Glutamatergic neuron (in vitro differentiated cells): ENCODE measurements around the gene UCN. TPM values are rescaled to one million over a fixed set of nuclear protein-coding genes. Genes with fewer than 3 reads are reported as not detected.
A peak's percentile ranks its signal among the peaks of the same experiment; 100 is the strongest.

Experiments
- DNase-seq: peaks from one replicate; pipeline ENCODE4 v3.0.0; 2022
- H3K27ac Mint-ChIP-seq: one replicate; pipeline ENCODE4 v1.8.0; 2020; ENCODE audit warnings: mild to moderate bottlenecking, mixed read lengths, inconsistent platforms; ENCODE audit not compliant: unreplicated experiment
- H3K27me3 Mint-ChIP-seq: one replicate; pipeline ENCODE4 v1.8.0; 2020; ENCODE audit warnings: mild to moderate bottlenecking, moderate library complexity, mixed read lengths, inconsistent platforms; ENCODE audit not compliant: unreplicated experiment
- H3K36me3 Mint-ChIP-seq: one replicate; pipeline ENCODE4 v1.8.0; 2020; ENCODE audit warnings: mild to moderate bottlenecking, mixed read lengths, inconsistent platforms; ENCODE audit not compliant: unreplicated experiment
- H3K4me1 Mint-ChIP-seq: one replicate; pipeline ENCODE4 v1.8.0; 2020; ENCODE audit warnings: mild to moderate bottlenecking, low read depth, mixed read lengths, inconsistent platforms; ENCODE audit not compliant: unreplicated experiment
- H3K4me3 Mint-ChIP-seq: one replicate; pipeline ENCODE4 v1.8.0; 2020; ENCODE audit warnings: mild to moderate bottlenecking, mixed read lengths, inconsistent platforms; ENCODE audit not compliant: unreplicated experiment
- H3K9me3 Mint-ChIP-seq: one replicate; pipeline ENCODE4 v1.8.0; 2020; ENCODE audit warnings: mild to moderate bottlenecking, moderate library complexity, mixed read lengths, inconsistent platforms; ENCODE audit not compliant: unreplicated experiment
- CTCF ChIP-seq: fragments of 200-600 bp; sonication (generic); IDR thresholded peaks from one replicate; pipeline ENCODE4 v1.5.0; 2021; ENCODE audit not compliant: partially characterized antibody, unreplicated experiment
- total RNA-seq: library from RNA; stranded (reverse); fragmentation: NEBNext Ultra II Directional; extraction: Animal tissue kit (Norgen Biotek cat#: 25700); gene quantifications from one replicate; pipeline ENCODE4 v1.2.1, GENCODE V29; 2021; ENCODE audit not compliant: unreplicated experiment

Gene UCN
- total RNA-seq, 1 donor from 2014 or later = 1.9 TPM

GRCh38 chr2:27307545-27308358, 493 bp downstream of the UCN start:
- TF ChIP-seq CTCF = no peak
- H3K4me3 Mint-ChIP-seq = no peak overlapping the region
- peaks cover 2% of the 10 kb centered on the region for H3K4me1 Mint-ChIP-seq
- DNase-seq = peak; percentile 57
- peaks cover 9% of the 10 kb centered on the region for H3K36me3 Mint-ChIP-seq
- no peak overlapping the region for H3K27ac Mint-ChIP-seq
- peaks cover 13% of the 10 kb centered on the region for H3K27me3 Mint-ChIP-seq
- H3K9me3 Mint-ChIP-seq = peaks cover 2% of the 10 kb centered on the region

- Mint-ChIP-seq H3K9me3 (peaks cover 2% of the 10 kb centered on the region), H3K27me3 (peaks cover 13% of the 10 kb centered on the region), H3K27ac (no peak overlapping the region), H3K4me3 (no peak overlapping the region), H3K36me3 (peaks cover 9% of the 10 kb centered on the region), H3K4me1 (peaks cover 2% of the 10 kb centered on the region)
- no peak for DNase-seq
- TF ChIP-seq CTCF = no peak
These were observed 1.0 kb downstream of the UCN start for GRCh38 chr2:27307287-27307544.

- Mint-ChIP-seq H3K36me3 (peaks cover 9% of the 10 kb centered on the region), H3K27me3 (peaks cover 13% of the 10 kb centered on the region), H3K27ac (no peak overlapping the region), H3K4me3 (no peak overlapping the region), H3K4me1 (peaks cover 2% of the 10 kb centered on the region), H3K9me3 (peaks cover 2% of the 10 kb centered on the region)
- peak; percentile 42 for DNase-seq
- no peak for TF ChIP-seq CTCF
These were observed 1.5 kb downstream of the UCN start for GRCh38 chr2:27306573-27307286.

GRCh38 chr2:27306136-27306535, 2.1 kb downstream of the UCN start:
- Mint-ChIP-seq H3K4me3 (no peak overlapping the region), H3K27me3 (peaks cover 13% of the 10 kb centered on the region), H3K36me3 (peaks cover 5% of the 10 kb centered on the region), H3K27ac (no peak overlapping the region), H3K4me1 (peaks cover 2% of the 10 kb centered on the region), H3K9me3 (peaks cover 2% of the 10 kb centered on the region)
- TF ChIP-seq CTCF = no peak
- no peak for DNase-seq

GRCh38 chr2:27305516-27305915, 2.7 kb downstream of the UCN start:
- Mint-ChIP-seq H3K4me1 (peaks cover 2% of the 10 kb centered on the region), H3K27me3 (peaks cover 13% of the 10 kb centered on the region), H3K4me3 (no peak overlapping the region), H3K9me3 (peaks cover 2% of the 10 kb centered on the region), H3K27ac (no peak overlapping the region), H3K36me3 (peaks cover 4% of the 10 kb centered on the region)
- DNase-seq = no peak
- TF ChIP-seq CTCF = no peak
